Measurements from ENCODE around the gene XRCC1. TPM values are rescaled to one million over a fixed set of nuclear protein-coding genes. Genes with fewer than 3 reads are reported as not detected.

Gene XRCC1
- total and polyA plus RNA-seq, 9 of the 15 experiments (the other 6 are each of a cell fraction or from before 2014, with no cell fraction given): 1.5 to 36.9 (median 24.9) TPM

GRCh38 chr19:43532962-43533545, 42.3 kb downstream of the XRCC1 start, which contains the start of gene ZNF575 (continued):
- TF ChIP-seq ATF2 (CRISPR knock-in tag; IDR thresholded peaks at IDR 0.05) (no peak), ZC3H11A (IDR thresholded peaks at IDR 0.05; ENCODE audit: low read depth, low read length) (no peak), ZNF232 (CRISPR knock-in tag; IDR thresholded peaks at IDR 0.05) (no peak), BCL6 (CRISPR knock-in tag; IDR thresholded peaks at IDR 0.05) (no peak), ZNF717 (CRISPR knock-in tag; IDR thresholded peaks at IDR 0.05) (no peak), ZNF212 (CRISPR knock-in tag; IDR thresholded peaks at IDR 0.05) (no peak), HIVEP1 (CRISPR knock-in tag; IDR thresholded peaks at IDR 0.05) (no peak), AFF4 (CRISPR knock-in tag; IDR thresholded peaks at IDR 0.05) (no peak), SRF (CRISPR knock-in tag; IDR thresholded peaks at IDR 0.05) (0 out of 4 replicates have a peak, but pooled peaks of 1 of the 2 experiments have one; percentile 41), HMGXB4 (CRISPR knock-in tag; IDR thresholded peaks at IDR 0.05) (no peak; the same call in 1 of the 2 replicates), KLF6 (CRISPR knock-in tag; IDR thresholded peaks at IDR 0.05; ENCODE audit: borderline replicate concordance) (no peak), POLR2AphosphoS2 (IDR thresholded peaks at IDR 0.05; ENCODE audit: low read length) (no peak; the same call in 1 of the 2 replicates), ZNF444 (CRISPR knock-in tag; IDR thresholded peaks at IDR 0.05) (no peak), ZBTB33 (CRISPR knock-in tag; IDR thresholded peaks at IDR 0.05) (0 out of 2 replicates have a peak, but pooled peaks have one; percentile 41), CC2D1A (IDR thresholded peaks at IDR 0.05) (no peak)
- TF ChIP-seq, protein P1, sequence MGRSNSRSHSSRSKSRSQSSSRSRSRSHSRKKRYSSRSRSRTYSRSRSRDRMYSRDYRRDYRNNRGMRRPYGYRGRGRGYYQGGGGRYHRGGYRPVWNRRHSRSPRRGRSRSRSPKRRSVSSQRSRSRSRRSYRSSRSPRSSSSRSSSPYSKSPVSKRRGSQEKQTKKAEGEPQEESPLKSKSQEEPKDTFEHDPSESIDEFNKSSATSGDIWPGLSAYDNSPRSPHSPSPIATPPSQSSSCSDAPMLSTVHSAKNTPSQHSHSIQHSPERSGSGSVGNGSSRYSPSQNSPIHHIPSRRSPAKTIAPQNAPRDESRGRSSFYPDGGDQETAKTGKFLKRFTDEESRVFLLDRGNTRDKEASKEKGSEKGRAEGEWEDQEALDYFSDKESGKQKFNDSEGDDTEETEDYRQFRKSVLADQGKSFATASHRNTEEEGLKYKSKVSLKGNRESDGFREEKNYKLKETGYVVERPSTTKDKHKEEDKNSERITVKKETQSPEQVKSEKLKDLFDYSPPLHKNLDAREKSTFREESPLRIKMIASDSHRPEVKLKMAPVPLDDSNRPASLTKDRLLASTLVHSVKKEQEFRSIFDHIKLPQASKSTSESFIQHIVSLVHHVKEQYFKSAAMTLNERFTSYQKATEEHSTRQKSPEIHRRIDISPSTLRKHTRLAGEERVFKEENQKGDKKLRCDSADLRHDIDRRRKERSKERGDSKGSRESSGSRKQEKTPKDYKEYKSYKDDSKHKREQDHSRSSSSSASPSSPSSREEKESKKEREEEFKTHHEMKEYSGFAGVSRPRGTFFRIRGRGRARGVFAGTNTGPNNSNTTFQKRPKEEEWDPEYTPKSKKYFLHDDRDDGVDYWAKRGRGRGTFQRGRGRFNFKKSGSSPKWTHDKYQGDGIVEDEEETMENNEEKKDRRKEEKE (IDR thresholded peaks at IDR 0.05; ENCODE audit: borderline replicate concordance in 1 of 2, control insufficient read depth in 1 of 2, low read depth in 2 of 2, low read length in 1 of 2): no peak
